Activated B cell treated with CpG ODN at 0.5 μM for 24 hours (primary cell): ENCODE measurements around the gene FAM186B. TPM values are rescaled to one million over a fixed set of nuclear protein-coding genes. Genes with fewer than 3 reads are reported as not detected.
A peak's percentile ranks its signal among the peaks of the same experiment; 100 is the strongest.

ENCODE experiments used
- ATAC-seq: fragments of 200-7000 bp; cut with Tn5 transposase; one replicate; pipeline ENCODE4 v1.10.0; 2021; ENCODE audit warnings: low read depth, mild to moderate bottlenecking, moderate library complexity
- CTCF ChIA-PET: fragments of 350-600 bp; sonication (Branson Sonifier 250); formaldehyde crosslinking; loops from one replicate; lab custom pipeline; 2021; ENCODE audit warnings: antibody characterized with exemption; lab: Charles Lee
- POLR2A ChIA-PET: fragments of 350-600 bp; sonication (Branson Sonifier 250); formaldehyde crosslinking; loops from one replicate; lab custom pipeline; 2021; ENCODE audit warnings: antibody characterized with exemption; lab: Charles Lee
- DNase-seq: peaks from one replicate; pipeline ENCODE4 v3.0.0; 2022
- H3K27ac Mint-ChIP-seq: one replicate; pipeline ENCODE4 v1.8.0; 2020; ENCODE audit warnings: mixed read lengths
- H3K27me3 Mint-ChIP-seq: one replicate; pipeline ENCODE4 v1.8.0; 2021; ENCODE audit warnings: mixed read lengths
- H3K36me3 Mint-ChIP-seq: one replicate; pipeline ENCODE4 v1.8.0; 2021; ENCODE audit warnings: low read depth, mixed read lengths
- H3K4me1 Mint-ChIP-seq: one replicate; pipeline ENCODE4 v1.8.0; 2021; ENCODE audit warnings: mixed read lengths
- H3K4me3 Mint-ChIP-seq: one replicate; pipeline ENCODE4 v1.8.0; 2020; ENCODE audit warnings: mild to moderate bottlenecking, mixed read lengths
- H3K9me3 Mint-ChIP-seq: one replicate; pipeline ENCODE4 v1.8.0; 2020; ENCODE audit warnings: mixed read lengths
- CTCF ChIP-seq: fragments of 200-600 bp; IDR thresholded peaks from one replicate; pipeline ENCODE4 v1.8.0; 2022; ENCODE audit warnings: antibody characterized with exemption, mild to moderate bottlenecking
- intact Hi-C: fragments of 100-400 bp; cut with micrococcal nuclease; formaldehyde crosslinking; loops from one replicate; pipeline ENCODE4 v1.15.1; 2024
- total RNA-seq: library from RNA; stranded (reverse); gene quantifications from 2 replicates; pipeline ENCODE4 v1.2.3, GENCODE V29; 2022

Gene FAM186B
- total RNA-seq, 1 donor from 2014 or later, result 1.5 TPM

GRCh38 chr12:49632986-49633702, 27.7 kb upstream of the FAM186B start:
- DNase-seq, result no peak
- no peak for ATAC-seq
- no peaks in the 10 kb centered on the region for H3K27me3 Mint-ChIP-seq
- ChIA-PET CTCF (interaction anchor here (0.8 kb wide), 1 partner anchor 108 kb away, joined by 3 read pairs; the partner anchor contains the start of gene TMBIM6), POLR2A (interaction anchor here (0.7 to 1.5 kb wide), 2 partner anchors 10 to 63 kb away, joined by 3 to 4 read pairs; partner anchors contain the start of gene PRPF40B)
- no peak for TF ChIP-seq CTCF
- no peak overlapping the region for H3K27ac Mint-ChIP-seq
- H3K36me3 Mint-ChIP-seq, result peaks cover 4% of the 10 kb centered on the region
- intact Hi-C loops, result no loop called here
- peaks cover 16% of the 10 kb centered on the region for H3K4me1 Mint-ChIP-seq
- no peak overlapping the region for H3K4me3 Mint-ChIP-seq
- H3K9me3 Mint-ChIP-seq, result no peaks in the 10 kb centered on the region

GRCh38 chr12:49632401-49632800, 27.0 kb upstream of the FAM186B start:
- CTCF ChIA-PET, result interaction anchor here (1.7 kb wide), 1 partner anchor 9 kb away, joined by 5 read pairs; the partner anchor contains the start of gene PRPF40B
- DNase-seq (peak; percentile 1), ATAC-seq (no peak)
- POLR2A ChIA-PET, result interaction anchor here (0.7 to 1.5 kb wide), 3 partner anchors 10 to 74 kb away, joined by 3 to 4 read pairs (median 3); partner anchors contain the start of gene PRPF40B
- Mint-ChIP-seq H3K9me3 (no peaks in the 10 kb centered on the region), H3K4me3 (no peak overlapping the region), H3K36me3 (no peaks in the 10 kb centered on the region), H3K27me3 (no peaks in the 10 kb centered on the region), H3K4me1 (peaks cover 12% of the 10 kb centered on the region), H3K27ac (no peak overlapping the region)
- intact Hi-C loops, result no loop called here
- no peak for TF ChIP-seq CTCF

GRCh38 chr12:49631336-49631907, 26.0 kb upstream of the FAM186B start:
- TF ChIP-seq CTCF, result no peak
- CTCF ChIA-PET, result interaction anchor here (0.6 to 1.7 kb wide), 2 partner anchors 8 to 301 kb away, joined by 3 to 5 read pairs; partner anchors contain the start of gene PRPF40B
- intact Hi-C loops, result no loop called here
- H3K4me3 Mint-ChIP-seq, result no peak overlapping the region
- H3K27ac Mint-ChIP-seq, result no peak overlapping the region
- H3K36me3 Mint-ChIP-seq, result no peaks in the 10 kb centered on the region
- no peaks in the 10 kb centered on the region for H3K9me3 Mint-ChIP-seq
- DNase-seq (no peak), ATAC-seq (no peak)
- H3K4me1 Mint-ChIP-seq, result peaks cover 2% of the 10 kb centered on the region
- POLR2A ChIA-PET, result interaction anchor here (0.8 kb wide), 1 partner anchor 75 kb away, joined by 3 read pairs; no protein-coding TSS in a partner anchor
- no peaks in the 10 kb centered on the region for H3K27me3 Mint-ChIP-seq

GRCh38 chr12:49627752-49628360, 22.4 kb upstream of the FAM186B start:
- no peak for DNase-seq
- intact Hi-C loops, result no loop called here

More at GRCh38 chr12:49627752-49628360, 22.4 kb upstream of the FAM186B start:
- Mint-ChIP-seq H3K4me3 (no peak overlapping the region), H3K27ac (no peak overlapping the region), H3K4me1 (peaks cover 5% of the 10 kb centered on the region), H3K9me3 (no peaks in the 10 kb centered on the region), H3K36me3 (no peaks in the 10 kb centered on the region), H3K27me3 (no peaks in the 10 kb centered on the region)
- ChIA-PET POLR2A (interaction anchor here (1.5 kb wide), 1 partner anchor 13 kb away, joined by 3 read pairs; no protein-coding TSS in a partner anchor), CTCF (interaction anchor here (1.0 kb wide), 1 partner anchor 34 kb away, joined by 3 read pairs; no protein-coding TSS in a partner anchor)
- TF ChIP-seq CTCF, result no peak
- ATAC-seq, result no peak
